WI38 (cell line): ENCODE data around the gene B3GNT7.
A peak's percentile ranks its signal among the peaks of the same experiment; 100 is the strongest.

Source experiments
- H3K4me3 ChIP-seq: 2 replicates; pipeline ENCODE4 v1.5.1; 2011; ENCODE audit warnings: low read depth, mild to moderate bottlenecking, control low read depth, low read length
- TF ChIP-seq, protein P1 (sequence below): IDR thresholded peaks from 2 replicates; pipeline ENCODE4 v1.5.1; 2012; ENCODE audit warnings: low read depth, mild to moderate bottlenecking, control low read depth, low read length

Gene B3GNT7

GRCh38 chr2:231387904-231388724, 7.4 kb upstream of the B3GNT7 start:
- TF ChIP-seq, protein P1, sequence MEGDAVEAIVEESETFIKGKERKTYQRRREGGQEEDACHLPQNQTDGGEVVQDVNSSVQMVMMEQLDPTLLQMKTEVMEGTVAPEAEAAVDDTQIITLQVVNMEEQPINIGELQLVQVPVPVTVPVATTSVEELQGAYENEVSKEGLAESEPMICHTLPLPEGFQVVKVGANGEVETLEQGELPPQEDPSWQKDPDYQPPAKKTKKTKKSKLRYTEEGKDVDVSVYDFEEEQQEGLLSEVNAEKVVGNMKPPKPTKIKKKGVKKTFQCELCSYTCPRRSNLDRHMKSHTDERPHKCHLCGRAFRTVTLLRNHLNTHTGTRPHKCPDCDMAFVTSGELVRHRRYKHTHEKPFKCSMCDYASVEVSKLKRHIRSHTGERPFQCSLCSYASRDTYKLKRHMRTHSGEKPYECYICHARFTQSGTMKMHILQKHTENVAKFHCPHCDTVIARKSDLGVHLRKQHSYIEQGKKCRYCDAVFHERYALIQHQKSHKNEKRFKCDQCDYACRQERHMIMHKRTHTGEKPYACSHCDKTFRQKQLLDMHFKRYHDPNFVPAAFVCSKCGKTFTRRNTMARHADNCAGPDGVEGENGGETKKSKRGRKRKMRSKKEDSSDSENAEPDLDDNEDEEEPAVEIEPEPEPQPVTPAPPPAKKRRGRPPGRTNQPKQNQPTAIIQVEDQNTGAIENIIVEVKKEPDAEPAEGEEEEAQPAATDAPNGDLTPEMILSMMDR: no peak
- no peak overlapping the region for H3K4me3 ChIP-seq

DNA sequence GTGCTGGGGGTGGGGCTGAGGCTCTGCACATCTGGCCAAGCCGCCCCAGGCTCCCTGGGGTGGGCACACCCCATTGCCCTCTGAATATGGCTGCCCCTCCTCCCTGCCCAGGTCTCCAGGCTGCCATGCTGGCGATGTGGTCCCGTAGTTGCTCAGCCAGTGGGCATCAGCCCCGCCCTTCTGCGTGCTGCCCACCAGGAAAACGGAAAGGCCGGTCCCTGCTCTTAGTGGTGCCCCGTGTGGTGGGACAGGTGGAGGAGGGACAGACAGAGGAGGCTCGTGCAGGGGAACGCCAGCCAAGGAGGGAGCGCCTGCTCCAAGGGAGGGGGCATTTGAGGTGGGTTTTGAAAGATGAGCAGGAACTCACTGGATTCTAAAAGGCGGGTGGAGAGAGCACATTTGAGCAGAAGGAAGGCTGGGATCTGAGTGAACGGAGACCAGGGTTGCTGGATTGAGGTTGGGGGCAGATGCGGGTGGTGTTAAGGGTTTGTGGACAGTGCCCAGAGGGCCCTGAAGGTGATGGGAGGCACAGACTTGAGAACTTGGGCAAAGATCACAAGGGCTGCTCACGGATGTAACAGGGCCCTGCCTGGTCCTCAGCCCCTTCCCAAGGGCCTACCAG, 6.7 kb upstream of the B3GNT7 start:
- H3K4me3 ChIP-seq: no peak overlapping the region
- TF ChIP-seq, protein P1: no peak

DNA sequence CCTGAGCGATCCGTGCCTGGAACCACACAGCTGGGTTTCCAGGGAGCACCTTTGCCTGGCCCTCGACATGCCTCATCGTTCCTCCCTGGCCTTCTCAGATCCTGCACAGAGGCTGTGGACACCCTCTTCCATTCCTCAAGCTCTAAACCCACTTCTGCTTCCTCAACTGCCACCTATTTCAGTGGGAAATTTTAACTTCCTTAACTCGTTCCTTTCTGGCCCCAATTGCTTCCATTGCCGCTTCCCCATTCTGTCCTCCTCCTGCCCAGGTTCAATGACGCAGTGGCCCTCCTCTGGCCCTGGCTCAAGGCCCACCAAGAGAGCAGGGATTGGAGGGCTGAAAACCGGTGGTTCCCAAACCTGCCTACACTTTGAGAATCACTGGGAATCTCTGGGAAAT, 4.8 kb upstream of the B3GNT7 start:
- H3K4me3 ChIP-seq: no peak overlapping the region
- TF ChIP-seq, protein P1: no peak

GRCh38 chr2:231391981-231392380, 3.5 kb upstream of the B3GNT7 start:
- TF ChIP-seq, protein P1: no peak
- no peak overlapping the region for H3K4me3 ChIP-seq

DNA sequence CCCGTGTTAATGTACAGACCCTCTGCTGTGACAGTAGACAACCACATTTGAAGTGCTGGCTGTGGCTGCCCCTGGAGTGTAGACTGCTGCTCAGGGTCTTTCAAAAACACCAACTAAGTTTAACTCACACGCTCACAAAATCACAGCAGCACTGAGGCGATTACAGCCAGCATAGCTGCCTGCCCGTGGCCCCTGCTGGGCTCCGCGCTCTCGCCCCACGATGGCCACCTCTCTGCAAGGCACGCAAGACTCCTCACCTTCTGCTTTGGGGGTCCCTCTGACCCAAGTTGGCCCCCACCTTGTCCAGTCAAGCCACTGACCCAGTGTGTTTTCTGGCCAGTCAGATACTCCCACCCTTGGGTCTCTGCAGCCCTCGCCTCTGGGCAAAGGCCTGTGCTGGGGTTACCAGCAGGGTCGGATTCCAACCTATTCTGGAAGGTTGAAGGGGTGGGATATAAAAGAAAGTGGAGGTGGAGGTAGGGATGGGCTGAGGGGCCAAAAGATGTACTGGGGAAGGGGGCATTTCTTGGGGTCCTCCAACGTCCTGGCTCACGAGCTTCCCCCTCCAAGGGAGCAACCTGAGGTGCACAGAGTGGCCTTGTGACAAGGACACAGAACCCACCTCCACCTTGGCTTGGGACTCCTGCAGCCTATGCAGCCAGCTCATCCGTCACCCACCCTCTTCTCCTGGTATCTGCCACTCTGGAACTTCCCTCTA, 2.9 kb upstream of the B3GNT7 start:
- no peak overlapping the region for H3K4me3 ChIP-seq
- TF ChIP-seq, protein P1: no peak

GRCh38 chr2:231393149-231394131, 2.1 kb upstream of the B3GNT7 start:
- TF ChIP-seq, protein P1: peak; percentile 15; the same call in 1 of the 2 replicates
- H3K4me3 ChIP-seq: no peak overlapping the region
